Stimulated activated naive B cell treated with anti-CD40 and anti-IgM and Interleukin-4, amounts not matched to agents 10 μg/mL and 1 μg/mL and 100 μg/mL, for 72 hours (primary cell): ENCODE results near the gene CBFA2T3.
"Not testable (repeated sequence)": the region's sequence is repeated elsewhere in the genome, so short reads cannot be mapped to it uniquely, and the experiment has no call there.

Source experiments
- ATAC-seq, 2 donors: fragments of 150-1000 bp; cut with Tn5 transposase; replicated peaks; 2 replicates each; pipeline ENCODE4 v1.10.0; 2021; ENCODE audit warnings: moderate library complexity in 1 of 2
- DNase-seq: peaks from one replicate; pipeline ENCODE4 v3.0.0; 2021
- H3K27ac Mint-ChIP-seq: one replicate; pipeline ENCODE4 v1.8.0; 2022; ENCODE audit warnings: mild to moderate bottlenecking, mixed read lengths
- H3K27me3 Mint-ChIP-seq, 2 donors: one replicate each; pipeline ENCODE4 v1.8.0; 2022; ENCODE audit warnings: mixed read lengths in 2 of 2
- H3K36me3 Mint-ChIP-seq, 2 donors: one replicate each; pipeline ENCODE4 v1.8.0; 2022; ENCODE audit warnings: mixed read lengths in 2 of 2, mild to moderate bottlenecking in 1 of 2
- H3K4me1 Mint-ChIP-seq, 2 donors: one replicate each; pipeline ENCODE4 v1.8.0; 2022; ENCODE audit warnings: mixed read lengths in 2 of 2, mild to moderate bottlenecking in 1 of 2
- H3K4me3 Mint-ChIP-seq, 2 donors: one replicate each; pipeline ENCODE4 v1.8.0; 2022; ENCODE audit warnings: mild to moderate bottlenecking in 2 of 2, mixed read lengths in 2 of 2, moderate library complexity in 1 of 2
- H3K9me3 Mint-ChIP-seq, 2 donors: one replicate each; pipeline ENCODE4 v1.8.0; 2022; ENCODE audit warnings: mixed read lengths in 2 of 2, mild to moderate bottlenecking in 1 of 2

The CBFA2T3 gene

GRCh38 chr16:88922826-88923410 lies 54.1 kb downstream of the CBFA2T3 start:
- Mint-ChIP-seq H3K9me3 (no peaks in the 10 kb centered on the region), H3K27ac (peak overlapping the region; percentile 37), H3K4me1 (peaks cover 38 to 65% of the 10 kb centered on the region in 2 donors), H3K36me3 (peaks cover 8 to 13% of the 10 kb centered on the region in 2 donors), H3K27me3 (no peaks in the 10 kb centered on the region), H3K4me3 (no peak overlapping the region)
- DNase-seq (no peak), ATAC-seq (no peak)

GRCh38 chr16:88922114-88922825 lies 54.7 kb downstream of the CBFA2T3 start:
- Mint-ChIP-seq H3K36me3 (peaks cover 10 to 13% of the 10 kb centered on the region in 2 donors), H3K27ac (peak overlapping the region; percentile 37), H3K4me1 (peaks cover 41 to 71% of the 10 kb centered on the region in 2 donors), H3K4me3 (peak overlapping the region; percentile 51 to 65), H3K9me3 (no peaks in the 10 kb centered on the region), H3K27me3 (no peaks in the 10 kb centered on the region)
- ATAC-seq (no peak), DNase-seq (no peak)

- peak; percentile 32 to 41 for ATAC-seq
These were observed 55.4 kb downstream of the CBFA2T3 start for GRCh38 chr16:88921591-88921990.

GRCh38 chr16:88920618-88921590 lies 56.1 kb downstream of the CBFA2T3 start:
- peak; percentile 71 to 72 for ATAC-seq
- peak overlapping the region; percentile 58 to 73 for H3K4me3 Mint-ChIP-seq

More at GRCh38 chr16:88921591-88921990, 55.4 kb downstream of the CBFA2T3 start:
- H3K9me3 Mint-ChIP-seq, result no peaks in the 10 kb centered on the region
- peaks cover 43 to 72% of the 10 kb centered on the region in 2 donors for H3K4me1 Mint-ChIP-seq
- peak overlapping the region; percentile 84 for H3K27ac Mint-ChIP-seq
- no peak for DNase-seq
- peak overlapping the region; percentile 51 to 65 for H3K4me3 Mint-ChIP-seq
- no peaks in the 10 kb centered on the region for H3K27me3 Mint-ChIP-seq
- peaks cover 15 to 16% of the 10 kb centered on the region in 2 donors for H3K36me3 Mint-ChIP-seq

GRCh38 chr16:88919936-88920335 lies 57.1 kb downstream of the CBFA2T3 start:
- no peaks in the 10 kb centered on the region for H3K9me3 Mint-ChIP-seq
- H3K4me3 Mint-ChIP-seq, result no peak overlapping the region
- peaks cover 39 to 63% of the 10 kb centered on the region in 2 donors for H3K4me1 Mint-ChIP-seq

More at GRCh38 chr16:88920618-88921590, 56.1 kb downstream of the CBFA2T3 start:
- Mint-ChIP-seq H3K27me3 (no peaks in the 10 kb centered on the region), H3K9me3 (no peaks in the 10 kb centered on the region), H3K27ac (peak overlapping the region; percentile 82), H3K36me3 (peaks cover 19 to 23% of the 10 kb centered on the region in 2 donors), H3K4me1 (peaks cover 44 to 72% of the 10 kb centered on the region in 2 donors)
- DNase-seq, result no peak

GRCh38 chr16:88918896-88919295 lies 58.1 kb downstream of the CBFA2T3 start:
- H3K27ac Mint-ChIP-seq, ATAC-seq: not testable (repeated sequence)

More at GRCh38 chr16:88919936-88920335, 57.1 kb downstream of the CBFA2T3 start:
- ATAC-seq (no peak), DNase-seq (no peak)
- Mint-ChIP-seq H3K27ac (no peak overlapping the region), H3K27me3 (no peaks in the 10 kb centered on the region), H3K36me3 (peaks cover 15 to 18% of the 10 kb centered on the region in 2 donors)

GRCh38 chr16:88917915-88918627 lies 58.9 kb downstream of the CBFA2T3 start:
- Mint-ChIP-seq H3K27me3 (no peaks in the 10 kb centered on the region), H3K36me3 (peaks cover 24 to 26% of the 10 kb centered on the region in 2 donors), H3K27ac (no peak overlapping the region), H3K4me1 (peaks cover 33 to 56% of the 10 kb centered on the region in 2 donors), H3K4me3 (no peak overlapping the region), H3K9me3 (peaks cover 0 to 3% of the 10 kb centered on the region in 2 donors)
- DNase-seq (no peak), ATAC-seq (no peak)

More at GRCh38 chr16:88918896-88919295, 58.1 kb downstream of the CBFA2T3 start:
- H3K27me3 Mint-ChIP-seq, H3K4me3 Mint-ChIP-seq, DNase-seq, H3K9me3 Mint-ChIP-seq: not testable (repeated sequence)
- H3K4me1 Mint-ChIP-seq, result peaks cover 38 to 60% of the 10 kb centered on the region in 2 donors
- H3K36me3 Mint-ChIP-seq, result peaks cover 17 to 21% of the 10 kb centered on the region in 2 donors

- DNase-seq (no peak), ATAC-seq (no peak)
- no peaks in the 10 kb centered on the region for H3K27me3 Mint-ChIP-seq
- H3K4me3 Mint-ChIP-seq, result no peak overlapping the region
- H3K4me1 Mint-ChIP-seq, result peaks cover 39 to 56% of the 10 kb centered on the region in 2 donors
- H3K9me3 Mint-ChIP-seq, result peaks cover 0 to 3% of the 10 kb centered on the region in 2 donors
- peak overlapping the region; percentile 93 for H3K27ac Mint-ChIP-seq
- H3K36me3 Mint-ChIP-seq, result peaks cover 28 to 30% of the 10 kb centered on the region in 2 donors
These were observed 59.7 kb downstream of the CBFA2T3 start for GRCh38 chr16:88917146-88917914.

- ATAC-seq, result no peak
- Mint-ChIP-seq H3K4me1 (peaks cover 39 to 56% of the 10 kb centered on the region in 2 donors), H3K27me3 (no peaks in the 10 kb centered on the region), H3K36me3 (peaks cover 33 to 38% of the 10 kb centered on the region in 2 donors), H3K9me3 (peaks cover 0 to 3% of the 10 kb centered on the region in 2 donors), H3K27ac (no peak overlapping the region), H3K4me3 (no peak overlapping the region)
- DNase-seq, result no peak
These were observed 61.2 kb downstream of the CBFA2T3 start for GRCh38 chr16:88915639-88916327.

- Mint-ChIP-seq H3K27ac (no peak overlapping the region), H3K4me1 (peaks cover 46 to 62% of the 10 kb centered on the region in 2 donors), H3K9me3 (peaks cover 0 to 3% of the 10 kb centered on the region in 2 donors), H3K36me3 (peaks cover 33 to 44% of the 10 kb centered on the region in 2 donors), H3K4me3 (no peak overlapping the region), H3K27me3 (no peaks in the 10 kb centered on the region)
- ATAC-seq, result no peak
- no peak for DNase-seq
These were observed 62.1 kb downstream of the CBFA2T3 start for GRCh38 chr16:88914750-88915368.

- H3K4me1 Mint-ChIP-seq, result peaks cover 45 to 65% of the 10 kb centered on the region in 2 donors
- no peak overlapping the region for H3K4me3 Mint-ChIP-seq
- H3K36me3 Mint-ChIP-seq, result peaks cover 28 to 45% of the 10 kb centered on the region in 2 donors
- no peaks in the 10 kb centered on the region for H3K27me3 Mint-ChIP-seq
- peaks cover 0 to 3% of the 10 kb centered on the region in 2 donors for H3K9me3 Mint-ChIP-seq
- ATAC-seq (no peak), DNase-seq (no peak)
- H3K27ac Mint-ChIP-seq, result peak overlapping the region; percentile 90
These were observed 63.1 kb downstream of the CBFA2T3 start for GRCh38 chr16:88913870-88914269.

GRCh38 chr16:88913001-88913612 lies 63.9 kb downstream of the CBFA2T3 start:
- Mint-ChIP-seq H3K27me3 (no peaks in the 10 kb centered on the region), H3K9me3 (peaks cover 0 to 3% of the 10 kb centered on the region in 2 donors), H3K27ac (no peak overlapping the region), H3K36me3 (peaks cover 28 to 48% of the 10 kb centered on the region in 2 donors), H3K4me3 (no peak overlapping the region), H3K4me1 (peaks cover 47 to 65% of the 10 kb centered on the region in 2 donors)
- ATAC-seq (no peak), DNase-seq (no peak)
